Neuronal stem cell (in vitro differentiated cells): Measurements from ENCODE around the gene RNASEH2A.
A peak's percentile ranks its signal among the peaks of the same experiment; 100 is the strongest.

ENCODE experiments used
- DNase-seq: peaks from one replicate; pipeline ENCODE4 v3.0.0-alpha.2; 2013; ENCODE audit warnings: low spot score
- H2AFZ ChIP-seq: one replicate; pipeline ENCODE4 v1.6.1; 2013; ENCODE audit warnings: mild to moderate bottlenecking, low read length, inconsistent platforms
- H2AK5ac ChIP-seq: 2 replicates; pipeline ENCODE4 v1.6.1; 2013; ENCODE audit warnings: low read depth, mild to moderate bottlenecking, inconsistent platforms, low read length, moderate library complexity, mixed read lengths
- H2BK120ac ChIP-seq: 2 replicates; pipeline ENCODE4 v1.6.1; 2013; ENCODE audit warnings: low read depth, mild to moderate bottlenecking, inconsistent platforms, low read length, moderate library complexity, mixed read lengths
- H2BK12ac ChIP-seq: one replicate; pipeline ENCODE4 v1.6.1; 2013; ENCODE audit warnings: low read length, inconsistent platforms
- H2BK15ac ChIP-seq: 2 replicates; pipeline ENCODE4 v1.6.1; 2013; ENCODE audit warnings: mild to moderate bottlenecking, low read length, inconsistent platforms, mixed read lengths
- H2BK5ac ChIP-seq: one replicate; pipeline ENCODE4 v1.6.1; 2013; ENCODE audit warnings: inconsistent platforms, mild to moderate bottlenecking, low read length, moderate library complexity
- H3K14ac ChIP-seq: one replicate; pipeline ENCODE4 v1.6.1; 2013; ENCODE audit warnings: low read length, inconsistent platforms
- H3K18ac ChIP-seq: 2 replicates; pipeline ENCODE4 v1.6.1; 2013; ENCODE audit warnings: low read length, inconsistent platforms
- H3K23ac ChIP-seq: 2 replicates; pipeline ENCODE4 v1.6.1; 2013; ENCODE audit warnings: low read depth, mild to moderate bottlenecking, mixed read lengths, low read length, inconsistent platforms; ENCODE audit not compliant: poor library complexity
- H3K27ac ChIP-seq: replicated peaks from 3 replicates; pipeline ENCODE4 v1.5.1; 2013; ENCODE audit warnings: low read length, inconsistent platforms
- H3K27me3 ChIP-seq, 3 experiments: 2 replicates each; pipeline ENCODE4 v1.6.1; 2013; ENCODE audit warnings: low read length in 3 of 3, mild to moderate bottlenecking in 2 of 3, inconsistent platforms in 1 of 3, low read depth in 1 of 3, mixed read lengths in 1 of 3, moderate library complexity in 1 of 3; ENCODE audit not compliant: control insufficient read depth in 3 of 3, insufficient read depth in 3 of 3
- H3K36me3 ChIP-seq, 2 donors: replicated peaks in 1 of 2; 2 replicates each; pipeline ENCODE4 v1.6.1; 2013; ENCODE audit warnings: low read length in 2 of 2; ENCODE audit not compliant: control insufficient read depth in 2 of 2, insufficient read depth in 2 of 2
- H3K4ac ChIP-seq: 2 replicates; pipeline ENCODE4 v1.6.1; 2013; ENCODE audit warnings: inconsistent platforms, mild to moderate bottlenecking, low read length, moderate library complexity
- H3K4me1 ChIP-seq, 2 donors: 1 replicate in 1 of 2; 2 replicates in 1 of 2; pipeline ENCODE4 v1.6.1; 2013; ENCODE audit warnings: low read length in 2 of 2, low read depth in 1 of 2; ENCODE audit not compliant: control insufficient read depth in 2 of 2, insufficient read depth in 1 of 2
- H3K4me2 ChIP-seq: one replicate; pipeline ENCODE4 v1.6.1; 2013; ENCODE audit warnings: mild to moderate bottlenecking, low read length, inconsistent platforms; ENCODE audit not compliant: insufficient read depth, poor library complexity, severe bottlenecking
- H3K4me3 ChIP-seq, 2 donors: 2 replicates each; pipeline ENCODE4 v1.5.1; 2013; ENCODE audit warnings: low read length in 2 of 2, mild to moderate bottlenecking in 2 of 2, inconsistent platforms in 1 of 2, moderate library complexity in 1 of 2
- H3K79me1 ChIP-seq: one replicate; pipeline ENCODE4 v1.6.1; 2013; ENCODE audit warnings: low read depth, mild to moderate bottlenecking, inconsistent platforms, low read length, moderate library complexity
- H3K9ac ChIP-seq: one replicate; pipeline ENCODE4 v1.6.1; 2013; ENCODE audit warnings: mild to moderate bottlenecking, low read depth, low read length, inconsistent platforms; ENCODE audit not compliant: poor library complexity
- H3K9me3 ChIP-seq, 2 donors: replicated peaks in 1 of 2; 2 replicates each; pipeline versions ENCODE3 to v1.6.1; 2013; ENCODE audit warnings: low read length in 2 of 2, mild to moderate bottlenecking in 2 of 2, inconsistent platforms in 1 of 2, low read depth in 1 of 2, mixed read lengths in 1 of 2, moderate library complexity in 1 of 2; ENCODE audit not compliant: control insufficient read depth in 2 of 2, insufficient read depth in 1 of 2
- H4K8ac ChIP-seq: one replicate; pipeline ENCODE4 v1.6.1; 2013; ENCODE audit warnings: low read depth, mild to moderate bottlenecking, inconsistent platforms, low read length, moderate library complexity
- H4K91ac ChIP-seq: one replicate; pipeline ENCODE4 v1.6.1; 2013; ENCODE audit warnings: low read length, low read depth, mild to moderate bottlenecking, inconsistent platforms; ENCODE audit not compliant: poor library complexity
- WGBS, 2 donors: extraction: QIAGEN DNeasy Blood & Tissue Kit; methylation state at CpG; one replicate each; pipeline ENCODE4 v1.1.7; 2013; ENCODE audit warnings: missing lambda C conversion rate in 2 of 2, mixed read lengths in 1 of 2; ENCODE audit not compliant: insufficient read length in 2 of 2, insufficient replicate concordance in 1 of 2; ENCODE audit errors: extremely low coverage in 2 of 2; 5-methylcytosine and 5-hydroxymethylcytosine counted together

Gene RNASEH2A

GRCh38 chr19:12764698-12765097, 41.7 kb upstream of the RNASEH2A start:
- no peak overlapping the region for H3K4me3 ChIP-seq
- H3K14ac ChIP-seq = no peak overlapping the region
- no peak overlapping the region for H3K27ac ChIP-seq
- no peak for DNase-seq
- H2AK5ac ChIP-seq = no peak overlapping the region
- peaks cover 2% of the 10 kb centered on the region for H3K79me1 ChIP-seq
- peaks cover 2 to 3% of the 10 kb centered on the region in 2 donors for H3K9me3 ChIP-seq
- H3K9ac ChIP-seq = no peak overlapping the region
- H3K4me2 ChIP-seq = no peak overlapping the region
- no peak overlapping the region for H2AFZ ChIP-seq
- WGBS, 2 donors = no CpG with 5 or more reads among the region's 16 CpGs
- no peak overlapping the region for H3K23ac ChIP-seq
- no peak overlapping the region for H2BK120ac ChIP-seq
- no peak overlapping the region for H2BK15ac ChIP-seq
- peaks cover 0 to 16% of the 10 kb centered on the region in 2 donors for H3K36me3 ChIP-seq
- no peak overlapping the region for H3K4ac ChIP-seq
- no peak overlapping the region for H4K8ac ChIP-seq
- no peak overlapping the region for H3K18ac ChIP-seq
- H3K4me1 ChIP-seq = peaks cover 0 to 2% of the 10 kb centered on the region in 2 donors
- no peak overlapping the region for H4K91ac ChIP-seq
- H2BK12ac ChIP-seq = no peak overlapping the region
- no peak overlapping the region for H2BK5ac ChIP-seq
- no peaks in the 10 kb centered on the region for H3K27me3 ChIP-seq

- peaks cover 2% of the 10 kb centered on the region for H3K79me1 ChIP-seq
- H3K4me3 ChIP-seq = peak overlapping the region in 1 of 2 donors; percentile 48
- H4K91ac ChIP-seq = no peak overlapping the region
- no peak overlapping the region for H2BK12ac ChIP-seq
- H3K36me3 ChIP-seq = peaks cover 1 to 16% of the 10 kb centered on the region in 2 donors
- H2AK5ac ChIP-seq = peak overlapping the region; percentile 9
- peaks cover 2 to 3% of the 10 kb centered on the region in 2 donors for H3K9me3 ChIP-seq
- peak overlapping the region; percentile 18 for H3K9ac ChIP-seq
- H3K4ac ChIP-seq = no peak overlapping the region
- no peak overlapping the region for H3K4me2 ChIP-seq
- H2BK120ac ChIP-seq = no peak overlapping the region
- H3K27me3 ChIP-seq = no peaks in the 10 kb centered on the region
- peaks cover 0 to 7% of the 10 kb centered on the region in 2 donors for H3K4me1 ChIP-seq
- H2AFZ ChIP-seq = peak overlapping the region; percentile 96
- peak overlapping the region; percentile 75 for H3K14ac ChIP-seq
- no CpG with 5 or more reads among the region's 30 CpGs for WGBS, 2 donors
- H3K23ac ChIP-seq = peak overlapping the region; percentile 88
- H2BK5ac ChIP-seq = peak overlapping the region; percentile 82
- no peak overlapping the region for H3K18ac ChIP-seq
- no peak overlapping the region for H4K8ac ChIP-seq
- H2BK15ac ChIP-seq = no peak overlapping the region
- no peak for DNase-seq
- no peak overlapping the region for H3K27ac ChIP-seq
Observed at GRCh38 chr19:12766051-12766521, 40.3 kb upstream of the RNASEH2A start.

DNA sequence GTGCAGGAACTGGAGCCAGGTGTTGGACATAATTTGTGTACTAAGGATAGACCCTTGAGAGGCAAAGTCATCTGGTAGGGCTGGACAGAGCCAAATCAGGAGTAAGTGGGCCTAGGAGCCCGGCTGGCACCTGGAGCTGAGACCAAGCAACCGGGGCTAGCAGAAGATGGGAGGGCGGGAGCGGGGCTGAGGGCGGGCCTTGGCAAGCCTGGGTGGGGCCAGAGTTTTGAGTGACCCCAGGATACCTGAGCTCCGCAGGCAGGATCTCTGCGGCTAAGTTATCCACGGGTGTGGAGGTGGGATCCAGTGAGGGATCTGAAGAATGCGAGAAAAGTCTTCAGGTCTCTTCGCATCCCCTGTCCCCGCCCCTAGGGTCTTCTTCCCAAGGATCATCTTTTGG, 39.2 kb upstream of the RNASEH2A start:
- H3K4me2 ChIP-seq = no peak overlapping the region
- no peak overlapping the region for H2BK15ac ChIP-seq
- peaks cover 0 to 7% of the 10 kb centered on the region in 2 donors for H3K4me1 ChIP-seq
- no peak overlapping the region for H3K14ac ChIP-seq
- no CpG with 5 or more reads among the region's 11 CpGs for WGBS, 2 donors
- H3K36me3 ChIP-seq = peaks cover 1 to 16% of the 10 kb centered on the region in 2 donors
- H3K79me1 ChIP-seq = peaks cover 2% of the 10 kb centered on the region
- no peak overlapping the region for H3K4ac ChIP-seq
- no peak overlapping the region for H2BK12ac ChIP-seq
- H3K9me3 ChIP-seq = peaks cover 2 to 3% of the 10 kb centered on the region in 2 donors
- H3K27me3 ChIP-seq = no peaks in the 10 kb centered on the region
- no peak overlapping the region for H3K18ac ChIP-seq
- H3K9ac ChIP-seq = no peak overlapping the region
- no peak overlapping the region for H3K23ac ChIP-seq
- no peak overlapping the region for H3K4me3 ChIP-seq
- no peak overlapping the region for H2AFZ ChIP-seq
- no peak overlapping the region for H2BK5ac ChIP-seq
- H2BK120ac ChIP-seq = no peak overlapping the region
- H4K91ac ChIP-seq = no peak overlapping the region
- no peak overlapping the region for H2AK5ac ChIP-seq
- H3K27ac ChIP-seq = no peak overlapping the region
- no peak for DNase-seq
- H4K8ac ChIP-seq = no peak overlapping the region

GRCh38 chr19:12767666-12768065, 38.7 kb upstream of the RNASEH2A start:
- no peak overlapping the region for H2AFZ ChIP-seq
- peaks cover 2 to 3% of the 10 kb centered on the region in 2 donors for H3K9me3 ChIP-seq
- no peak overlapping the region for H3K14ac ChIP-seq
- H3K79me1 ChIP-seq = peaks cover 2% of the 10 kb centered on the region
- no peak overlapping the region for H3K9ac ChIP-seq
- no peak overlapping the region for H3K27ac ChIP-seq
- H3K4ac ChIP-seq = no peak overlapping the region
- H3K36me3 ChIP-seq = peaks cover 1 to 16% of the 10 kb centered on the region in 2 donors
- H2BK5ac ChIP-seq = no peak overlapping the region
- no peak overlapping the region for H2BK12ac ChIP-seq
- no peaks in the 10 kb centered on the region for H3K27me3 ChIP-seq
- no peak overlapping the region for H2BK15ac ChIP-seq
- no peak overlapping the region for H3K18ac ChIP-seq
- H4K91ac ChIP-seq = no peak overlapping the region
- H2AK5ac ChIP-seq = no peak overlapping the region
- H2BK120ac ChIP-seq = no peak overlapping the region
- peak overlapping the region in 1 of 2 donors; percentile 22 for H3K4me3 ChIP-seq
- H3K4me2 ChIP-seq = no peak overlapping the region
- H4K8ac ChIP-seq = no peak overlapping the region
- H3K23ac ChIP-seq = no peak overlapping the region
- no peak for DNase-seq
- peaks cover 0 to 7% of the 10 kb centered on the region in 2 donors for H3K4me1 ChIP-seq
- no CpG with 5 or more reads among the region's 15 CpGs for WGBS, 2 donors
